H1 (cell line): ENCODE measurements around the gene PPARGC1A. TPM values are rescaled to one million over a fixed set of nuclear protein-coding genes. Genes with fewer than 3 reads are reported as not detected.

ENCODE experiments used
- polyA plus RNA-seq, 7 experiments: library from polyadenylated mRNA; depleted of rRNA in 3 of 7; stranded (reverse) in 5 of 7; unstranded in 2 of 7; fragments of >200 nt in 5 of 7; fragments of 200-250 nt in 2 of 7; gene quantifications; 1 replicate in 5 of 7; 2 replicates in 1 of 7; 4 replicates in 1 of 7; pipeline versions ENCODE4 v1.2.1 to v1.2.3, GENCODE V29; 2011 to 2013; ENCODE audit warnings: missing spikeins in 2 of 7, mixed read lengths in 2 of 7
- total RNA-seq: library from RNA; stranded (reverse); fragmentation: NEBNext Ultra II Directional; extraction: Animal tissue kit (Norgen Biotek cat#: 25700); gene quantifications from 2 replicates; pipeline ENCODE4 v1.2.1, GENCODE V29; 2021
- TF ChIP-seq, protein P1 (sequence below): IDR thresholded peaks from 2 replicates; pipeline ENCODE4 v1.6.1; 2011; ENCODE audit warnings: low read length, improper control_type of control experiment
- TF ChIP-seq, protein P2 (sequence below): IDR thresholded peaks from 2 replicates; pipeline ENCODE4 v1.6.1; 2011; ENCODE audit warnings: low read depth, mild to moderate bottlenecking, low read length; ENCODE audit not compliant: insufficient read depth

The PPARGC1A gene
- total and polyA plus RNA-seq, 2 of the 8 experiments (the other 6 are each of a cell fraction or from before 2014, with no cell fraction given) = 0.54 to 1.4 TPM

DNA sequence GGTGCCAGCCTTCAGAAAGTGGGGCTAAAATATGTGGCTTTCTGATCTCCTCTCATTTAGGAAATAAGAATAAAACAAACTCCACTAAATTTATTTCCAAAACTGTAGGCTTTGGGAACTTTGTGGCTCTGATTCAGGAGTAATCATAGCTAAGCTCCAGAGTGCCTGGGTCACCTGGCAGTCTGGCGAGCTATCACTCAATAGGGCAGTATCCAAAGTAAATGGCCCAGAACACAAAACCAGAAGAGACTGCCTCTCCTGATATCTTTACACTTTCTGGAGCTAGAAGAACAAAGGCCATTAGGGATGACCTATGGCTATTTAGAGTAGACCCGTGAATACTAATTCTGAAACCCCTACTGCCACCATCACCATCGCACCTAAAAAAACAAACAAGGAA lies 17.0 kb upstream of the PPARGC1A start (continued):
- TF ChIP-seq, protein P1, sequence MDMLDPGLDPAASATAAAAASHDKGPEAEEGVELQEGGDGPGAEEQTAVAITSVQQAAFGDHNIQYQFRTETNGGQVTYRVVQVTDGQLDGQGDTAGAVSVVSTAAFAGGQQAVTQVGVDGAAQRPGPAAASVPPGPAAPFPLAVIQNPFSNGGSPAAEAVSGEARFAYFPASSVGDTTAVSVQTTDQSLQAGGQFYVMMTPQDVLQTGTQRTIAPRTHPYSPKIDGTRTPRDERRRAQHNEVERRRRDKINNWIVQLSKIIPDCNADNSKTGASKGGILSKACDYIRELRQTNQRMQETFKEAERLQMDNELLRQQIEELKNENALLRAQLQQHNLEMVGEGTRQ = no peak
- TF ChIP-seq, protein P2, sequence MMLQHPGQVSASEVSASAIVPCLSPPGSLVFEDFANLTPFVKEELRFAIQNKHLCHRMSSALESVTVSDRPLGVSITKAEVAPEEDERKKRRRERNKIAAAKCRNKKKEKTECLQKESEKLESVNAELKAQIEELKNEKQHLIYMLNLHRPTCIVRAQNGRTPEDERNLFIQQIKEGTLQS = no peak
